ENCODE results near the gene ENAM. TPM values are rescaled to one million over a fixed set of nuclear protein-coding genes. Genes with fewer than 3 reads are reported as not detected.
A peak's percentile ranks its signal among the peaks of the same experiment; 100 is the strongest.
"Not testable (repeated sequence)": the region's sequence is repeated elsewhere in the genome, so short reads cannot be mapped to it uniquely, and the experiment has no call there.

The ENAM gene
- total and polyA plus RNA-seq, 10 of the 15 experiments (the other 5 are each of a cell fraction or from before 2014, with no cell fraction given) = 0.04 to 1.3 (median 0.21) TPM

DNA sequence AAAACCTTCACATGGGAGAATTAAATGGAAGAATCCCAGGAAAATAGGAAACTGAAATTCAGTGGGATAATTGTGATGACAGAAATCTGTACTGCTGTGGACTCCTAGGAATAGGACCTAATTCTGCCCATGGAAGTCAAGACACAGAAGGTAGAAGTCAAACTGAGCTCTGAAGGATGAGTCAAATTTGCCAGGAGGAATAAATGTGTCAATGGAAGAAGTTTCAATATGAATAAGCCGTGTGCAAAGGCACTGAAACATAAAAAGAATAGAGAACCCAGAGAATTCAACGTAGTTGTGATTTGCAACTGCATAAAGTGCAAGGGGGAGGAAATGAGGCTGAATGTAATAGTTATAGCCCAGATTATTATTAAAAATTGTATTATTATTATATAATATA is 11.6 kb downstream of the ENAM start:
- CTCF ChIA-PET = interaction anchor here (1.4 kb wide), 1 partner anchor 12 kb away, joined by 4 read pairs; no protein-coding TSS in a partner anchor
- BruUV-seq (replicated peaks) = no TSS peak
- no peak for ATAC-seq

DNA sequence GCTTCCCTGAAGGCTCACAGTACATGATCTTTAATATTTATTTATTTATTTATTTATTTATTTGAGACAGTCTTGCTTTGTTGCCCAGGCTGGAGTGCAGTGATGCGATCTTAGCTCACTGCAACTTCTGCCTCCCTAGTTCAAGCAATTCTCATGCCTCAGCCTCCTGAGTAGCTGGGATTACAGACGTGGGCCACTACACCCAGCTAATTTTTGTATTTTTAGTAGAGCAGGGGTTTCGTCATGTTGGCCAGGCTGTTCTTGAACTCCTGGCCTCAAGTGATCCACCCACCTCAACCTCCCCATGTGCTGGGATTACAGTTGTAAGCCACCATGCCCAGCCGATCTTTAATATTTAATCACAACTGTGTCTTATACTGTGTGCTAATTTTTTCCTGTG is 22.2 kb downstream of the ENAM start:
- ChIA-PET RAD21 (ENCODE audit: unreplicated experiment) (interaction anchor here (2.7 kb wide), 1 partner anchor 360 kb away, joined by 11 read pairs; no protein-coding TSS in a partner anchor), SMC1A (ENCODE audit: uncharacterized antibody, unreplicated experiment) (interaction anchor here (1.0 to 2.5 kb wide), 4 partner anchors 13 to 177 kb away, joined by 3 to 11 read pairs (median 6); no protein-coding TSS in a partner anchor), CTCF (interaction anchor here (1.3 to 2.9 kb wide), 6 partner anchors 9 to 86 kb away, joined by 4 to 22 read pairs (median 10); partner anchors contain the start of gene UTP3)
- BruUV-seq (replicated peaks); H4K20me1 ChIP-seq (ENCODE audit: control insufficient read depth, insufficient read depth); H3K9ac ChIP-seq (ENCODE audit: control insufficient read depth, insufficient read depth, low read length); H3K36me3 ChIP-seq (ENCODE audit: control insufficient read depth in 2 of 2, insufficient read depth in 2 of 2, low read length in 1 of 2); H3K9me3 ChIP-seq (replicated peaks; ENCODE audit: control insufficient read depth, insufficient read depth, low read length); H3K27me3 ChIP-seq (replicated peaks in 1 of 2; ENCODE audit: control insufficient read depth in 2 of 2, insufficient read depth in 2 of 2, low read length in 1 of 2); H3K4me3 ChIP-seq; POLR2A ChIA-PET; H3K4me1 ChIP-seq (ENCODE audit: control insufficient read depth, insufficient read depth, low read length); DNase-seq (ENCODE audit: low read depth, low spot score); H3K4me2 ChIP-seq (ENCODE audit: control insufficient read depth, insufficient read depth); H2AFZ ChIP-seq (ENCODE audit: control insufficient read depth, low read depth, low read length); in situ Hi-C loops (cut with MboI); H3K79me2 ChIP-seq (ENCODE audit: control insufficient read depth, insufficient read depth, low read length); ATAC-seq; FAIRE-seq; H3K27ac ChIP-seq (ENCODE audit: control insufficient read depth, insufficient read depth): not testable (repeated sequence)
- intact Hi-C loops (cut with micrococcal nuclease; ENCODE audit: unreplicated experiment) = loop anchor here (5.0 to 10.0 kb wide), 4 partner anchors 87 to 614 kb away; partner anchors contain the start of gene GRSF1
- 62% methylated on average over 4 of the region's 4 CpGs for WGBS (ENCODE audit: insufficient coverage, insufficient replicate concordance, low lambda C conversion rate, missing lambda C conversion rate)

More for the DNA sequence above, 11.6 kb downstream of the ENAM start:
- RAD21 ChIA-PET (ENCODE audit: unreplicated experiment) = no interaction called here
- Histone ChIP-seq H3K36me3 (ENCODE audit: control insufficient read depth in 2 of 2, insufficient read depth in 2 of 2, low read length in 1 of 2) (no peaks in the 10 kb centered on the region), H3K79me2 (ENCODE audit: control insufficient read depth, insufficient read depth, low read length) (no peaks in the 10 kb centered on the region), H2AFZ (ENCODE audit: control insufficient read depth, low read depth, low read length) (no peak overlapping the region), H3K27me3 (replicated peaks in 1 of 2; ENCODE audit: control insufficient read depth in 2 of 2, insufficient read depth in 2 of 2, low read length in 1 of 2) (no peaks in the 10 kb centered on the region), H3K4me2 (ENCODE audit: control insufficient read depth, insufficient read depth) (no peak overlapping the region), H3K4me1 (ENCODE audit: control insufficient read depth, insufficient read depth, low read length) (no peaks in the 10 kb centered on the region; the same call in 1 of the 2 replicates), H3K9ac (ENCODE audit: control insufficient read depth, insufficient read depth, low read length) (no peak overlapping the region), H3K27ac (ENCODE audit: control insufficient read depth, insufficient read depth) (no peak overlapping the region), H3K4me3 (no peak overlapping the region), H4K20me1 (ENCODE audit: control insufficient read depth, insufficient read depth) (no peaks in the 10 kb centered on the region), H3K9me3 (replicated peaks; ENCODE audit: control insufficient read depth, insufficient read depth, low read length) (no peaks in the 10 kb centered on the region)
- FAIRE-seq (no peak), DNase-seq (ENCODE audit: low read depth, low spot score) (no peak)
- POLR2A ChIA-PET = no interaction called here
- intact Hi-C loops (cut with micrococcal nuclease; ENCODE audit: unreplicated experiment) = no loop called here
- in situ Hi-C loops (cut with MboI) = no loop called here
- TF ChIP-seq JUNB (IDR thresholded peaks at IDR 0.05) (peak; percentile 72), CHD4 (IDR thresholded peaks at IDR 0.05) (no peak), EED (IDR thresholded peaks at IDR 0.05; ENCODE audit: low read depth) (0 out of 2 replicates have a peak, but pooled peaks have one; percentile 58), ASH2L (IDR thresholded peaks at IDR 0.05; ENCODE audit: borderline replicate concordance, low read depth) (no peak), GABPA (IDR thresholded peaks at IDR 0.05; ENCODE audit: low read depth) (no peak), CHD1 (IDR thresholded peaks at IDR 0.05; ENCODE audit: low read depth, low read length) (no peak), NFIC (IDR thresholded peaks at IDR 0.05; ENCODE audit: low read depth, low read length) (peak; percentile 56; the same call in 1 of the 2 replicates), NBN (IDR thresholded peaks at IDR 0.05) (no peak), CREB1 (IDR thresholded peaks at IDR 0.05; ENCODE audit: low read depth) (no peak), NR2F1 (conservative IDR thresholded peaks at IDR 0.05) (no peak), NFYA (IDR thresholded peaks at IDR 0.05; ENCODE audit: borderline replicate concordance, low read depth, low read length) (no peak), HDAC6 (IDR thresholded peaks at IDR 0.05; ENCODE audit: unreplicated experiment) (no peak), POLR2AphosphoS2 (IDR thresholded peaks at IDR 0.05; ENCODE audit: low read depth, low read length) (no peak), TCF7 (IDR thresholded peaks at IDR 0.05; ENCODE audit: borderline replicate concordance) (no peak)
- TF ChIP-seq, protein P1, sequence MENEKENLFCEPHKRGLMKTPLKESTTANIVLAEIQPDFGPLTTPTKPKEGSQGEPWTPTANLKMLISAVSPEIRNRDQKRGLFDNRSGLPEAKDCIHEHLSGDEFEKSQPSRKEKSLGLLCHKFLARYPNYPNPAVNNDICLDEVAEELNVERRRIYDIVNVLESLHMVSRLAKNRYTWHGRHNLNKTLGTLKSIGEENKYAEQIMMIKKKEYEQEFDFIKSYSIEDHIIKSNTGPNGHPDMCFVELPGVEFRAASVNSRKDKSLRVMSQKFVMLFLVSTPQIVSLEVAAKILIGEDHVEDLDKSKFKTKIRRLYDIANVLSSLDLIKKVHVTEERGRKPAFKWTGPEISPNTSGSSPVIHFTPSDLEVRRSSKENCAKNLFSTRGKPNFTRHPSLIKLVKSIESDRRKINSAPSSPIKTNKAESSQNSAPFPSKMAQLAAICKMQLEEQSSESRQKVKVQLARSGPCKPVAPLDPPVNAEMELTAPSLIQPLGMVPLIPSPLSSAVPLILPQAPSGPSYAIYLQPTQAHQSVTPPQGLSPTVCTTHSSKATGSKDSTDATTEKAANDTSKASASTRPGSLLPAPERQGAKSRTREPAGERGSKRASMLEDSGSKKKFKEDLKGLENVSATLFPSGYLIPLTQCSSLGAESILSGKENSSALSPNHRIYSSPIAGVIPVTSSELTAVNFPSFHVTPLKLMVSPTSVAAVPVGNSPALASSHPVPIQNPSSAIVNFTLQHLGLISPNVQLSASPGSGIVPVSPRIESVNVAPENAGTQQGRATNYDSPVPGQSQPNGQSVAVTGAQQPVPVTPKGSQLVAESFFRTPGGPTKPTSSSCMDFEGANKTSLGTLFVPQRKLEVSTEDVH (IDR thresholded peaks at IDR 0.05; ENCODE audit: low read depth, partially characterized antibody) = no peak
- SMC1A ChIA-PET (ENCODE audit: uncharacterized antibody, unreplicated experiment) = interaction anchor here (1.5 kb wide), 1 partner anchor 14 kb away, joined by 3 read pairs; no protein-coding TSS in a partner anchor
- WGBS (ENCODE audit: insufficient coverage, insufficient replicate concordance, low lambda C conversion rate, missing lambda C conversion rate) = 0% methylated on average over 2 of the region's 2 CpGs

Data from GM12878 (cell line).